ENCODE measurements around the gene RIMBP2.

DNA sequence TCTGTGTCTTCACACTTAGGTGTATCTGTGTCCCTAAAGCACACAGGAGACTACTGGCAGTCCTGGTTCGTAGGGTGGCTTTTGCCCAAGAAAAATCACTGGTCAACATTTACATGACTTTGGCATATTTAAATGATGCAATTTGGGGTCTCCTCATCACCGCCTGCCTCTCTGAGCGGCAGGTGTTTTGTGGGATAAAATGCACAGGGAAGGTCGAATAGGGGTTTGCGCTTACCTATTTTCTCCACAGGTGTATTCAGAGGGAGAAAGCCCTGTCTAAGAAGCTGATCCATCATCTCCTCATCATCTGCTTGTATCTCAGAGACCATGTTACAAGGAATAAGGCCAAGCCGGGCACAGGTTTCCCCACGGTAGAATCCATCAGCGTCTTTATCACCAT lies 303.7 kb downstream of the RIMBP2 start:
- TF ChIP-seq, protein P1, sequence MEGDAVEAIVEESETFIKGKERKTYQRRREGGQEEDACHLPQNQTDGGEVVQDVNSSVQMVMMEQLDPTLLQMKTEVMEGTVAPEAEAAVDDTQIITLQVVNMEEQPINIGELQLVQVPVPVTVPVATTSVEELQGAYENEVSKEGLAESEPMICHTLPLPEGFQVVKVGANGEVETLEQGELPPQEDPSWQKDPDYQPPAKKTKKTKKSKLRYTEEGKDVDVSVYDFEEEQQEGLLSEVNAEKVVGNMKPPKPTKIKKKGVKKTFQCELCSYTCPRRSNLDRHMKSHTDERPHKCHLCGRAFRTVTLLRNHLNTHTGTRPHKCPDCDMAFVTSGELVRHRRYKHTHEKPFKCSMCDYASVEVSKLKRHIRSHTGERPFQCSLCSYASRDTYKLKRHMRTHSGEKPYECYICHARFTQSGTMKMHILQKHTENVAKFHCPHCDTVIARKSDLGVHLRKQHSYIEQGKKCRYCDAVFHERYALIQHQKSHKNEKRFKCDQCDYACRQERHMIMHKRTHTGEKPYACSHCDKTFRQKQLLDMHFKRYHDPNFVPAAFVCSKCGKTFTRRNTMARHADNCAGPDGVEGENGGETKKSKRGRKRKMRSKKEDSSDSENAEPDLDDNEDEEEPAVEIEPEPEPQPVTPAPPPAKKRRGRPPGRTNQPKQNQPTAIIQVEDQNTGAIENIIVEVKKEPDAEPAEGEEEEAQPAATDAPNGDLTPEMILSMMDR (IDR thresholded peaks at IDR 0.05): no peak
- TF ChIP-seq POLR2A (IDR thresholded peaks at IDR 0.05): no peak

Measured in tibial nerve (tissue), 3 donors.